Tibial nerve (tissue), 4 donors: ENCODE measurements around the gene IFT172.

Source experiments
- EP300 ChIP-seq, 2 donors: sonication (generic); formaldehyde crosslinking; IDR thresholded peaks; one replicate each; pipeline ENCODE4 v1.6.1; 2017; ENCODE audit warnings: antibody characterized with exemption in 2 of 2, mild to moderate bottlenecking in 1 of 2
- POLR2A ChIP-seq, 2 donors: fragments of 450-650 bp; IDR thresholded peaks; one replicate each; pipeline ENCODE4 v1.6.1; 2017; ENCODE audit warnings: antibody characterized with exemption in 2 of 2, mild to moderate bottlenecking in 2 of 2, moderate library complexity in 2 of 2
- TF ChIP-seq, protein P1 (sequence below), 5 experiments: fragments of 200-600 bp in 3 of 5; fragments of 450-650 bp in 2 of 5; sonication (generic) in 3 of 5; IDR thresholded peaks; one replicate each; pipeline ENCODE4 v1.5.1; 2016 to 2019; ENCODE audit warnings: antibody characterized with exemption in 5 of 5, mild to moderate bottlenecking in 3 of 5, moderate library complexity in 2 of 5

DNA sequence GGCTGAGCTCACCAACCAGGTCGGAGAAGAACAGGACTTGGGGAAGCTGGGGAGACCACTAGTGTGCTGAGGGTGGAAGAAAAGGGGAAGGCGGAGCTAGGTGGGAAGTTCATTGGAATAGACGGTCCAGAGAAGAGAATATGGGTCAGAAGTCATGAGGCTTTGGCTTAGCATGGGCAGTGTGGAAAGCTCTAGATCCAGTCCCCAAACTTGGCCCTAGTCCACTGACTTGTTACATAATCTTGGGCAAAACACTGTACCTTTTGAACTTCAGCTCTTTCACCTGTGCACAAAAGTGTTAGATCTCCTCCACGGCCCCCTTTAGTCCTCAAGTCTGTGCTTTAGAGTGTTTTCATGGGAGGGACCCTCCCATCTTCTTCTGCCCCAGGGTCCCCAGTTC, 17.8 kb upstream of the IFT172 start:
- TF ChIP-seq, protein P1, sequence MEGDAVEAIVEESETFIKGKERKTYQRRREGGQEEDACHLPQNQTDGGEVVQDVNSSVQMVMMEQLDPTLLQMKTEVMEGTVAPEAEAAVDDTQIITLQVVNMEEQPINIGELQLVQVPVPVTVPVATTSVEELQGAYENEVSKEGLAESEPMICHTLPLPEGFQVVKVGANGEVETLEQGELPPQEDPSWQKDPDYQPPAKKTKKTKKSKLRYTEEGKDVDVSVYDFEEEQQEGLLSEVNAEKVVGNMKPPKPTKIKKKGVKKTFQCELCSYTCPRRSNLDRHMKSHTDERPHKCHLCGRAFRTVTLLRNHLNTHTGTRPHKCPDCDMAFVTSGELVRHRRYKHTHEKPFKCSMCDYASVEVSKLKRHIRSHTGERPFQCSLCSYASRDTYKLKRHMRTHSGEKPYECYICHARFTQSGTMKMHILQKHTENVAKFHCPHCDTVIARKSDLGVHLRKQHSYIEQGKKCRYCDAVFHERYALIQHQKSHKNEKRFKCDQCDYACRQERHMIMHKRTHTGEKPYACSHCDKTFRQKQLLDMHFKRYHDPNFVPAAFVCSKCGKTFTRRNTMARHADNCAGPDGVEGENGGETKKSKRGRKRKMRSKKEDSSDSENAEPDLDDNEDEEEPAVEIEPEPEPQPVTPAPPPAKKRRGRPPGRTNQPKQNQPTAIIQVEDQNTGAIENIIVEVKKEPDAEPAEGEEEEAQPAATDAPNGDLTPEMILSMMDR (IDR thresholded peaks at IDR 0.05), result no peak
- TF ChIP-seq POLR2A (IDR thresholded peaks at IDR 0.05), result no peak
- TF ChIP-seq EP300 (IDR thresholded peaks at IDR 0.05), result no peak
